Measurements from ENCODE around the gene BRIX1. TPM values are rescaled to one million over a fixed set of nuclear protein-coding genes. Genes with fewer than 3 reads are reported as not detected.

BRIX1 gene
- total RNA-seq, 6 experiments from 2014 or later = 4.9 to 9.4 (median 8.1) TPM

DNA sequence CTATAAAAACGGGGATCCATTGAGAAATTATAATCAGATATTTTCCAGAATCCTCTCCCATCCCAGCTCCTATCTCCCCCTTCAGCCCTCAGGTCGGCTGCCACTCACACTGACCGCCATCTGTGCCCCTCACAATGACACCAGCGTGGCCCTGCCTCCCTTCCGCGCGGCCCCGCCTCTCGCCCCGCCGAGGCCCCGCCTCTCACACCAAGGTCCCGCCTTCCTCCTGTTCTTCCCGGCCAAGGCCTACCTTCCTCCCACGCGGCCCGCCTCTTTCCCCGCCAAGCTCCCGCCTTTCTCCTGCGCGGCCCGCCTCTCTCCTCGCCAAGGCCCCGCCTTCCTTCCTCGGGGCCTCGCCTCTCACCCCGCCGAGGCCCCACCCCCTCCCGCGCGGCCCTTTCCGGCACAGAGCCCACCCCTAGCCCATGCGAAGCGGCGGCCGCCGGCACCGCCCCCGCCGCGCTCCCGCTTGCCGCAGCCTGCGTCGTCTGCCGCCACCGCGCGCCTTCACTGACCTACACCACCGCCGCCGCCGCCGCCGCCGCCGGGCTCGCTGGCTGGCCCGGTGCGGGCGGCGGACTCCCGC is 13.7 kb downstream of the BRIX1 start, which contains the start of gene DNAJC21:
Gene DNAJC21, plus strand, starts transcription at position 426 of the 586 bp plus-strand sequence. CDS start 261 bp downstream, outside the sequence.
- Histone ChIP-seq H3K4me3 (peak within 1 kb of the TSS; percentile 79 to 84 (median 83)), H3K27ac (peak within 1 kb of the TSS; percentile 78 to 87 (median 86)), H3K36me3 (peaks cover 0 to 23% (median 9%) of the 10 kb centered on the region in 4 donors), H3K27me3 (no peaks in the 10 kb centered on the region), H3K4me1 (peaks cover 0 to 17% (median 8%) of the 10 kb centered on the region in 4 donors), H3K9me3 (no peaks in the 10 kb centered on the region)
- ATAC-seq (peak; percentile 95 to 97 (median 96)), DNase-seq (peak; percentile 99)
- 1% methylated on average over 27 of the region's 63 CpGs for WGBS (ENCODE audit: insufficient coverage, low coverage, low lambda C conversion rate, missing lambda C conversion rate)
- intact Hi-C loops (cut with DNase I) = no loop called here
- TF ChIP-seq, protein P1, sequence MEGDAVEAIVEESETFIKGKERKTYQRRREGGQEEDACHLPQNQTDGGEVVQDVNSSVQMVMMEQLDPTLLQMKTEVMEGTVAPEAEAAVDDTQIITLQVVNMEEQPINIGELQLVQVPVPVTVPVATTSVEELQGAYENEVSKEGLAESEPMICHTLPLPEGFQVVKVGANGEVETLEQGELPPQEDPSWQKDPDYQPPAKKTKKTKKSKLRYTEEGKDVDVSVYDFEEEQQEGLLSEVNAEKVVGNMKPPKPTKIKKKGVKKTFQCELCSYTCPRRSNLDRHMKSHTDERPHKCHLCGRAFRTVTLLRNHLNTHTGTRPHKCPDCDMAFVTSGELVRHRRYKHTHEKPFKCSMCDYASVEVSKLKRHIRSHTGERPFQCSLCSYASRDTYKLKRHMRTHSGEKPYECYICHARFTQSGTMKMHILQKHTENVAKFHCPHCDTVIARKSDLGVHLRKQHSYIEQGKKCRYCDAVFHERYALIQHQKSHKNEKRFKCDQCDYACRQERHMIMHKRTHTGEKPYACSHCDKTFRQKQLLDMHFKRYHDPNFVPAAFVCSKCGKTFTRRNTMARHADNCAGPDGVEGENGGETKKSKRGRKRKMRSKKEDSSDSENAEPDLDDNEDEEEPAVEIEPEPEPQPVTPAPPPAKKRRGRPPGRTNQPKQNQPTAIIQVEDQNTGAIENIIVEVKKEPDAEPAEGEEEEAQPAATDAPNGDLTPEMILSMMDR (IDR thresholded peaks at IDR 0.05) = no peak
- TF ChIP-seq POLR2A (IDR thresholded peaks at IDR 0.05) = peak; percentile 18

DNA sequence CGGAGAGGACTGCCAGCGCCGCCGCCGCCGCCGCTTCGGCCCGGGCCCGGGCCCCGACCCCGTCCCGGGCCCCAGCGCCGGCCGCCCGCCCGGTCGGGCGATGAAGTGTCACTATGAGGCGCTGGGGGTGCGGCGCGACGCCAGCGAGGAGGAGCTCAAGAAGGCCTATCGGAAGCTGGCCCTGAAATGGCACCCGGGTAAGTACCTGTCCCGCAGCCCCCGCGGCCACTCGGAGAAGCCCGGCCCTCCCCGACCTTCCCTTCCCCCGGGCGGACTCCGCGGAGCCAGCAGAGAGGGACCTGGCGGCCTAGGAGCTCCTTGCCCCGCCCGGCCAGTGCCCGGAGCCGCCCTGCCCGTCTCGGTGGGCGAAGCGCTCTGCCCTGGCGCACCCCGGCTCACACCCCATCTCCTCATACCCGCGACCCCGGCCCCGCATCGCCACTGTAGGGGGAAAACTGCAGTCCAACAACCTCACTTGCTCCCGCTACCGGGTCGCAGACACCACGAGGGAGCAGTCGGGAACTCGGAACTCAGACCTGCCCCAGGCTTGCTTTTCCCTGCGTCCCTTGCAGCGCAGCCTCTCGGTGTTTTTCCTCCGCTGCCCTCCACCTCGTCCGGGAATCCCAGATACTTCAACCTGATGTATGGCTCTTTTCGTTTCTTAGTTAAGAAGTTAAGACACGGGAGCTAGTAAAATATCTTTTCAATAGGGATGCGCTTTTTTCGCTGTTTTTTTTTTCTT is 14.4 kb downstream of the BRIX1 start:
- H3K4me1 ChIP-seq = peaks cover 0 to 17% (median 8%) of the 10 kb centered on the region in 4 donors
- H3K27me3 ChIP-seq = no peaks in the 10 kb centered on the region
- no peaks in the 10 kb centered on the region for H3K9me3 ChIP-seq
- peak overlapping the region; percentile 79 to 84 (median 83) for H3K4me3 ChIP-seq
- WGBS (ENCODE audit: insufficient coverage, low coverage, low lambda C conversion rate, missing lambda C conversion rate) = 0% methylated on average over 16 of the region's 70 CpGs
- ATAC-seq (peak; percentile 68 to 75 (median 72)), DNase-seq (peak; percentile 91 to 95 (median 95))
- intact Hi-C loops (cut with DNase I) = no loop called here
- peaks cover 0 to 17% (median 5%) of the 10 kb centered on the region in 4 donors for H3K36me3 ChIP-seq
- peak; percentile 86 for TF ChIP-seq POLR2A (IDR thresholded peaks at IDR 0.05)
- TF ChIP-seq, protein P1 (IDR thresholded peaks at IDR 0.05) = no peak
- peak overlapping the region; percentile 78 to 87 (median 86) for H3K27ac ChIP-seq

DNA sequence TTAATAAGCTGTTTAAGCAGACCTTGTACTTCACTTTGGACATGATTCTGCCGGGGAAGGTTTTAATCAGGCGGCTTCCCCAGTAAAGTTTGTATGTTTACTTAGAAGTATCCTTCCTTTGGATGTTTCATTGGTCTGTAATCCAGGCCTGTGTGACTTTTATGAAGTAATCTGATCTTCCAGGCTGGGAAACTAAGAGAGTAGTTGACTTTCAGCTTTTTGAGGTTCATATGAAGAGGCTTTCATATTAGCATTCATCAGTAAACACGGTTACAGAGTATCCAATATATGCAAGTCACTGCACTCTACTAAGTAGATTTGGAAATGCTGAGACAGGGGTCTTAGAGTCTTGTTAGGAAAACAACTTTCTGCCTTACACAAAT is 14.9 kb downstream of the BRIX1 start:
- intact Hi-C loops (cut with DNase I) = no loop called here

DNA sequence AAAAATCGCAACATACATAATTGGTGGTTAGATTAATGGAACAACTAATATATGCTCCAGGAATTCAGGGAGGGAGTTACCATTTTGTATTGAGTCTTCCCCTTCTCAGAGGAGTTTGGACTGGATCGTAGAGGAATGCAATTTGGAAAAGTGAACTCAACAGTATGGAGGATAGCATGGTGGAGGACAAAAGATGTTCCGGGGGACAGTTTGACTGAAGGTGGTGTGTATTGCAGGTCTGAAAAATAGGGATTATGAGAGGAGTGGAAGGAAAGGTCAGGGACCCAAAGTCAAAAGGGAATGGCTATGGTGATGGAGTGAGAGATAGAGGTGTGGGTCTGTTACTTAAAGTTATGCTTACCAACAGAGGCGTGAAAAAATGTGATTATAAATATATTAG is 15.4 kb downstream of the BRIX1 start:
- Histone ChIP-seq H3K27ac (no peak overlapping the region), H3K36me3 (peaks cover 0 to 11% (median under 1%) of the 10 kb centered on the region in 4 donors), H3K9me3 (no peaks in the 10 kb centered on the region), H3K4me3 (peak overlapping the region; percentile 79 to 84 (median 83)), H3K27me3 (no peaks in the 10 kb centered on the region), H3K4me1 (peaks cover 0 to 17% (median 8%) of the 10 kb centered on the region in 4 donors)
- WGBS (ENCODE audit: insufficient coverage, low coverage, low lambda C conversion rate, missing lambda C conversion rate) = 72% methylated on average over 4 of the region's 4 CpGs
- DNase-seq = no peak
- intact Hi-C loops (cut with DNase I) = no loop called here
- ATAC-seq = no peak
- TF ChIP-seq, protein P1 (IDR thresholded peaks at IDR 0.05) = no peak
- TF ChIP-seq POLR2A (IDR thresholded peaks at IDR 0.05) = no peak

More for the DNA sequence above, 14.9 kb downstream of the BRIX1 start:
- ATAC-seq = no peak
- peaks cover 0 to 17% (median 8%) of the 10 kb centered on the region in 4 donors for H3K4me1 ChIP-seq
- WGBS (ENCODE audit: insufficient coverage, low coverage, low lambda C conversion rate, missing lambda C conversion rate) = 0% methylated on average over 3 of the region's 3 CpGs
- H3K9me3 ChIP-seq = no peaks in the 10 kb centered on the region
- peaks cover 0 to 11% (median 2%) of the 10 kb centered on the region in 4 donors for H3K36me3 ChIP-seq
- peak overlapping the region; percentile 79 to 84 (median 83) for H3K4me3 ChIP-seq
- no peaks in the 10 kb centered on the region for H3K27me3 ChIP-seq
- DNase-seq = no peak
- TF ChIP-seq POLR2A (IDR thresholded peaks at IDR 0.05) = no peak
- TF ChIP-seq, protein P1 (IDR thresholded peaks at IDR 0.05) = no peak
- peak overlapping the region; percentile 78 to 87 (median 86) for H3K27ac ChIP-seq
